Naive B cell (primary cell): ENCODE results near the gene CRISPLD2. TPM values are rescaled to one million over a fixed set of nuclear protein-coding genes. Genes with fewer than 3 reads are reported as not detected.
"Not testable (repeated sequence)": the region's sequence is repeated elsewhere in the genome, so short reads cannot be mapped to it uniquely, and the experiment has no call there.

Experiments used
- ATAC-seq, 2 donors: fragments of 150-1000 bp; cut with Tn5 transposase; 2 replicates each; pipeline ENCODE4 v1.10.0; 2021; ENCODE audit warnings: low read depth in 2 of 2, mild to moderate bottlenecking in 2 of 2, moderate library complexity in 2 of 2
- DNase-seq: peaks from one replicate; pipeline ENCODE4 v3.0.0; 2022
- H3K27ac Mint-ChIP-seq, 6 donors: one replicate each; pipeline ENCODE4 v1.8.0; 2020 to 2022; ENCODE audit warnings: mild to moderate bottlenecking in 6 of 6, mixed read lengths in 6 of 6, moderate library complexity in 5 of 6, inconsistent platforms in 2 of 6
- H3K27me3 Mint-ChIP-seq, 3 donors: one replicate each; pipeline ENCODE4 v1.8.0; 2021 to 2022; ENCODE audit warnings: mixed read lengths in 3 of 3, mild to moderate bottlenecking in 1 of 3
- H3K36me3 Mint-ChIP-seq, 2 donors: one replicate each; pipeline ENCODE4 v1.8.0; 2020 to 2022; ENCODE audit warnings: mixed read lengths in 2 of 2, inconsistent platforms in 1 of 2, mild to moderate bottlenecking in 1 of 2
- H3K4me1 Mint-ChIP-seq, 3 donors: one replicate each; pipeline ENCODE4 v1.8.0; 2020 to 2022; ENCODE audit warnings: mixed read lengths in 3 of 3, inconsistent platforms in 1 of 3, mild to moderate bottlenecking in 1 of 3, moderate library complexity in 1 of 3
- H3K4me3 Mint-ChIP-seq, 8 donors: one replicate each; pipeline ENCODE4 v1.8.0; 2020 to 2022; ENCODE audit warnings: mild to moderate bottlenecking in 8 of 8, mixed read lengths in 8 of 8, moderate library complexity in 8 of 8, inconsistent platforms in 2 of 8
- H3K9me3 Mint-ChIP-seq, 7 donors: one replicate each; pipeline ENCODE4 v1.8.0; 2020 to 2022; ENCODE audit warnings: mixed read lengths in 7 of 7, mild to moderate bottlenecking in 5 of 7, inconsistent platforms in 2 of 7, moderate library complexity in 1 of 7
- polyA plus RNA-seq, 6 donors: library from polyadenylated mRNA; unstranded; fragments of 300-500 nt; fragmentation: Illumina TruSeq; gene quantifications; one replicate each; pipeline ENCODE4 v1.2.3, GENCODE V29; 2021; ENCODE audit warnings: low read depth in 6 of 6

CRISPLD2 gene
- polyA plus RNA-seq, 6 donors from 2014 or later: 0.08 to 0.87 (median 0.32) TPM; not detected in 3

GRCh38 chr16:84830765-84831384 is 11.1 kb downstream of the CRISPLD2 start:
- H3K27ac Mint-ChIP-seq: no peak overlapping the region
- ATAC-seq (no peak), DNase-seq (no peak)
- H3K9me3 Mint-ChIP-seq: no peaks in the 10 kb centered on the region
- peaks cover 0 to 28% (median 4%) of the 10 kb centered on the region in 3 donors for H3K27me3 Mint-ChIP-seq
- H3K36me3 Mint-ChIP-seq: no peaks in the 10 kb centered on the region
- no peaks in the 10 kb centered on the region for H3K4me1 Mint-ChIP-seq
- no peak overlapping the region for H3K4me3 Mint-ChIP-seq

GRCh38 chr16:84831728-84832127 is 11.9 kb downstream of the CRISPLD2 start:
- peaks cover 0 to 33% (median 4%) of the 10 kb centered on the region in 3 donors for H3K27me3 Mint-ChIP-seq
- H3K9me3 Mint-ChIP-seq, H3K27ac Mint-ChIP-seq, ATAC-seq, H3K4me1 Mint-ChIP-seq, H3K4me3 Mint-ChIP-seq, DNase-seq, H3K36me3 Mint-ChIP-seq: not testable (repeated sequence)

GRCh38 chr16:84832488-84833143 is 12.8 kb downstream of the CRISPLD2 start:
- no peaks in the 10 kb centered on the region for H3K9me3 Mint-ChIP-seq

GRCh38 chr16:84833144-84833500 is 13.3 kb downstream of the CRISPLD2 start:
- no peak overlapping the region for H3K4me3 Mint-ChIP-seq
- peaks cover 0 to 33% (median 8%) of the 10 kb centered on the region in 3 donors for H3K27me3 Mint-ChIP-seq
- no peak for DNase-seq
- H3K27ac Mint-ChIP-seq: peak overlapping the region in 1 of 6 donors; percentile 77
- H3K9me3 Mint-ChIP-seq: no peaks in the 10 kb centered on the region
- H3K36me3 Mint-ChIP-seq: no peaks in the 10 kb centered on the region
- H3K4me1 Mint-ChIP-seq: no peaks in the 10 kb centered on the region
- no peak for ATAC-seq

More at GRCh38 chr16:84832488-84833143, 12.8 kb downstream of the CRISPLD2 start:
- Mint-ChIP-seq H3K36me3 (no peaks in the 10 kb centered on the region), H3K4me1 (no peaks in the 10 kb centered on the region), H3K4me3 (peak overlapping the region in 1 of 8 donors; percentile 69), H3K27ac (no peak overlapping the region), H3K27me3 (peaks cover 0 to 33% (median 5%) of the 10 kb centered on the region in 3 donors)
- ATAC-seq (no peak), DNase-seq (no peak)

GRCh38 chr16:84833542-84834402 is 14.0 kb downstream of the CRISPLD2 start:
- no peak for DNase-seq
- Mint-ChIP-seq H3K4me3 (no peak overlapping the region), H3K36me3 (no peaks in the 10 kb centered on the region), H3K27ac (peak overlapping the region in 1 of 6 donors; percentile 77), H3K27me3 (peaks cover 0 to 39% (median 8%) of the 10 kb centered on the region in 3 donors), H3K9me3 (no peaks in the 10 kb centered on the region), H3K4me1 (no peaks in the 10 kb centered on the region)
- no peak for ATAC-seq

- H3K4me3 Mint-ChIP-seq: no peak overlapping the region
- H3K27me3 Mint-ChIP-seq: peaks cover 0 to 44% (median 8%) of the 10 kb centered on the region in 3 donors
- ATAC-seq (no peak), DNase-seq (no peak)
- H3K4me1 Mint-ChIP-seq: no peaks in the 10 kb centered on the region
- no peaks in the 10 kb centered on the region for H3K36me3 Mint-ChIP-seq
- no peak overlapping the region for H3K27ac Mint-ChIP-seq
- no peaks in the 10 kb centered on the region for H3K9me3 Mint-ChIP-seq
These were observed 14.6 kb downstream of the CRISPLD2 start for GRCh38 chr16:84834403-84834772.

GRCh38 chr16:84836234-84836647 is 16.5 kb downstream of the CRISPLD2 start:
- H3K4me3 Mint-ChIP-seq: no peak overlapping the region
- H3K27me3 Mint-ChIP-seq: peaks cover 8 to 57% (median 15%) of the 10 kb centered on the region in 3 donors

GRCh38 chr16:84836967-84837366 is 17.2 kb downstream of the CRISPLD2 start:
- peaks cover 0 to 7% of the 10 kb centered on the region in 2 donors for H3K36me3 Mint-ChIP-seq
- no peak for ATAC-seq

More at GRCh38 chr16:84836234-84836647, 16.5 kb downstream of the CRISPLD2 start:
- Mint-ChIP-seq H3K9me3 (no peaks in the 10 kb centered on the region), H3K4me1 (no peaks in the 10 kb centered on the region), H3K36me3 (peaks cover 0 to 7% of the 10 kb centered on the region in 2 donors), H3K27ac (no peak overlapping the region)
- DNase-seq: no peak
- no peak for ATAC-seq

GRCh38 chr16:84838383-84838948 is 18.7 kb downstream of the CRISPLD2 start:
- Mint-ChIP-seq H3K36me3 (peaks cover 0 to 7% of the 10 kb centered on the region in 2 donors), H3K9me3 (no peaks in the 10 kb centered on the region), H3K4me3 (peak overlapping the region in 1 of 8 donors; percentile 37), H3K4me1 (peaks cover 0 to 5% (median 3%) of the 10 kb centered on the region in 3 donors), H3K27me3 (peaks cover 20 to 64% (median 23%) of the 10 kb centered on the region in 3 donors), H3K27ac (no peak overlapping the region)
- ATAC-seq (no peak), DNase-seq (no peak)

More at GRCh38 chr16:84836967-84837366, 17.2 kb downstream of the CRISPLD2 start:
- no peaks in the 10 kb centered on the region for H3K9me3 Mint-ChIP-seq
- peaks cover 0 to 5% (median 3%) of the 10 kb centered on the region in 3 donors for H3K4me1 Mint-ChIP-seq
- peaks cover 15 to 62% (median 17%) of the 10 kb centered on the region in 3 donors for H3K27me3 Mint-ChIP-seq
- peak overlapping the region in 1 of 8 donors; percentile 6 for H3K4me3 Mint-ChIP-seq
- no peak overlapping the region for H3K27ac Mint-ChIP-seq
- DNase-seq: no peak

- Mint-ChIP-seq H3K4me3 (no peak overlapping the region), H3K27ac (peak overlapping the region in 1 of 6 donors; percentile 49), H3K9me3 (no peaks in the 10 kb centered on the region), H3K27me3 (peaks cover 22 to 63% (median 23%) of the 10 kb centered on the region in 3 donors), H3K36me3 (peaks cover 0 to 7% of the 10 kb centered on the region in 2 donors), H3K4me1 (peaks cover 0 to 5% (median 3%) of the 10 kb centered on the region in 3 donors)
- DNase-seq (no peak), ATAC-seq (no peak)
These were observed 19.3 kb downstream of the CRISPLD2 start for GRCh38 chr16:84839054-84839453.

GRCh38 chr16:84839956-84840355 is 20.2 kb downstream of the CRISPLD2 start:
- no peak overlapping the region for H3K27ac Mint-ChIP-seq

GRCh38 chr16:84840687-84841627 is 21.2 kb downstream of the CRISPLD2 start:
- no peaks in the 10 kb centered on the region for H3K9me3 Mint-ChIP-seq

More at GRCh38 chr16:84839956-84840355, 20.2 kb downstream of the CRISPLD2 start:
- ATAC-seq: no peak
- Mint-ChIP-seq H3K4me1 (peaks cover 0 to 5% (median 3%) of the 10 kb centered on the region in 3 donors), H3K9me3 (no peaks in the 10 kb centered on the region), H3K4me3 (no peak overlapping the region), H3K36me3 (peaks cover 0 to 7% of the 10 kb centered on the region in 2 donors), H3K27me3 (peaks cover 28 to 70% (median 31%) of the 10 kb centered on the region in 3 donors)
- no peak for DNase-seq

More at GRCh38 chr16:84840687-84841627, 21.2 kb downstream of the CRISPLD2 start:
- Mint-ChIP-seq H3K4me1 (peaks cover 0 to 5% (median 3%) of the 10 kb centered on the region in 3 donors), H3K36me3 (peaks cover 0 to 7% of the 10 kb centered on the region in 2 donors), H3K4me3 (no peak overlapping the region), H3K27me3 (peaks cover 28 to 70% (median 34%) of the 10 kb centered on the region in 3 donors), H3K27ac (no peak overlapping the region)
- DNase-seq (no peak), ATAC-seq (no peak)
